Lower lobe of right lung (tissue), 2 donors: ENCODE data around the gene STIMATE. TPM values are rescaled to one million over a fixed set of nuclear protein-coding genes. Genes with fewer than 3 reads are reported as not detected.

Experiments used
- ATAC-seq, 2 donors: fragments of 200-7000 bp; cut with Tn5 transposase; one replicate each; pipeline ENCODE4 v1.9.1; 2020 to 2022; ENCODE audit warnings: mild to moderate bottlenecking in 2 of 2, moderate library complexity in 2 of 2
- DNase-seq: peaks from one replicate; pipeline ENCODE4 v3.0.0-alpha.2; 2020
- H3K27ac ChIP-seq: fragments of 200-600 bp; one replicate; pipeline ENCODE4 v1.8.0; 2022
- H3K27me3 ChIP-seq: fragments of 200-600 bp; one replicate; pipeline ENCODE4 v1.8.0; 2022; ENCODE audit warnings: low read depth
- H3K36me3 ChIP-seq: fragments of 200-600 bp; one replicate; pipeline ENCODE4 v1.8.0; 2022; ENCODE audit warnings: mild to moderate bottlenecking
- H3K4me1 ChIP-seq: fragments of 200-600 bp; one replicate; pipeline ENCODE4 v1.8.0; 2022
- H3K4me3 ChIP-seq: fragments of 200-600 bp; one replicate; pipeline ENCODE4 v1.8.0; 2022; ENCODE audit warnings: mild to moderate bottlenecking
- H3K9me3 ChIP-seq: fragments of 200-600 bp; one replicate; pipeline ENCODE4 v1.8.0; 2022
- intact Hi-C: fragments of 100-400 bp; cut with DNase I; formaldehyde crosslinking; loops from one replicate; pipeline ENCODE4 v1.11.0; 2022
- total RNA-seq: library from RNA; stranded (reverse); fragmentation: NEBNext Ultra II Directional; extraction: Animal tissue kit (Norgen Biotek cat#: 25700); gene quantifications from one replicate; pipeline ENCODE4 v1.2.1, GENCODE V29; 2021
- TF ChIP-seq, protein P1 (sequence below): fragments of 200-600 bp; IDR thresholded peaks from one replicate; pipeline ENCODE4 v1.8.0; 2022; ENCODE audit warnings: antibody characterized with exemption, mild to moderate bottlenecking
- donor health status: DM: no; HTN: yes; CAD: no; lungs with severe emphysema.

Gene STIMATE
- total RNA-seq, 1 donor from 2014 or later, result 42.4 TPM

DNA sequence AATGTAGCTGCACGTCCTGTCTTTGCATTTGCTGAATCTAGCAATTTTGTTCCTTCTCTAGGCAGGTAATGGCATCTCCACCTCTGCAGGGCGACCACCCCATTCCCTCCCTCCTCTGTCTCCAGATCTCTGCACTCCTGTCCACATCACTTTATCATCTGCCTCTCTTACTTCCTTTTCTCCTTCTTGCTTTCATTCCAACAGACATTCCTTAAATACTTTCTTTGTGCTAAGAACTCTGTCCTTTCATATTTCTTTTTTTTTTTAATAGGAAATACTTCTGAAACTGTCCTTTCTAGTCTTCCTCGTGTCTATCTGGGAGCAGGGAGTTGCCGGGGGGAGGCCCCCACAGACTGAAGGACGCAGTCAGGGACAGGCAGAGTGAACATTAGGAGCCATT, 95.5 kb downstream of the STIMATE start:
- Histone ChIP-seq H3K4me1 (no peaks in the 10 kb centered on the region), H3K27ac (no peak overlapping the region), H3K36me3 (no peaks in the 10 kb centered on the region), H3K4me3 (no peak overlapping the region), H3K9me3 (no peaks in the 10 kb centered on the region), H3K27me3 (no peaks in the 10 kb centered on the region)
- ATAC-seq, result no peak
- DNase-seq, result no peak
- TF ChIP-seq, protein P1, sequence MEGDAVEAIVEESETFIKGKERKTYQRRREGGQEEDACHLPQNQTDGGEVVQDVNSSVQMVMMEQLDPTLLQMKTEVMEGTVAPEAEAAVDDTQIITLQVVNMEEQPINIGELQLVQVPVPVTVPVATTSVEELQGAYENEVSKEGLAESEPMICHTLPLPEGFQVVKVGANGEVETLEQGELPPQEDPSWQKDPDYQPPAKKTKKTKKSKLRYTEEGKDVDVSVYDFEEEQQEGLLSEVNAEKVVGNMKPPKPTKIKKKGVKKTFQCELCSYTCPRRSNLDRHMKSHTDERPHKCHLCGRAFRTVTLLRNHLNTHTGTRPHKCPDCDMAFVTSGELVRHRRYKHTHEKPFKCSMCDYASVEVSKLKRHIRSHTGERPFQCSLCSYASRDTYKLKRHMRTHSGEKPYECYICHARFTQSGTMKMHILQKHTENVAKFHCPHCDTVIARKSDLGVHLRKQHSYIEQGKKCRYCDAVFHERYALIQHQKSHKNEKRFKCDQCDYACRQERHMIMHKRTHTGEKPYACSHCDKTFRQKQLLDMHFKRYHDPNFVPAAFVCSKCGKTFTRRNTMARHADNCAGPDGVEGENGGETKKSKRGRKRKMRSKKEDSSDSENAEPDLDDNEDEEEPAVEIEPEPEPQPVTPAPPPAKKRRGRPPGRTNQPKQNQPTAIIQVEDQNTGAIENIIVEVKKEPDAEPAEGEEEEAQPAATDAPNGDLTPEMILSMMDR, result no peak
- intact Hi-C loops, result no loop called here

DNA sequence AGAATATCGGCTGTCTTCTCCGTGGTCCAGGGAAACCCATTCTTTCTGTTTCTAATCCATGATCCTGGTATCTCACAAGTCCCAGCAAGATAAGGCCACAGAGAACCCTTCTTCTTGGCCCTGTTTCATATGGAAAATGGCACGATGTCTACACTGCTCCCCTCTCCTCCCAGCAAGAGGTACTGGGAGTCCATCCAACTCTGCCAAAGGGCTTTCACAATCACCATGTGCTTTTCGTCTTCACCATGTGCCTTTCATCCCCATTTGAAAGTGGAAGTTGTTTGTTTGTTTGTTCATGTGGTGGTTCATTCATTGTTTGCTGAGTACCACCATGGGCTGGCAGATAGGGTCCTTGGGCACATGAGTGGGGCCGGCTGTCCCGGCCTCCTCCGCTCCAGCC, 97.3 kb downstream of the STIMATE start:
- DNase-seq, result no peak
- H3K36me3 ChIP-seq, result no peaks in the 10 kb centered on the region
- no peaks in the 10 kb centered on the region for H3K27me3 ChIP-seq
- no peak overlapping the region for H3K27ac ChIP-seq
- TF ChIP-seq, protein P1, result no peak
- H3K9me3 ChIP-seq, result no peaks in the 10 kb centered on the region
- intact Hi-C loops, result no loop called here
- H3K4me3 ChIP-seq, result no peak overlapping the region
- H3K4me1 ChIP-seq, result no peaks in the 10 kb centered on the region
- ATAC-seq, result no peak

DNA sequence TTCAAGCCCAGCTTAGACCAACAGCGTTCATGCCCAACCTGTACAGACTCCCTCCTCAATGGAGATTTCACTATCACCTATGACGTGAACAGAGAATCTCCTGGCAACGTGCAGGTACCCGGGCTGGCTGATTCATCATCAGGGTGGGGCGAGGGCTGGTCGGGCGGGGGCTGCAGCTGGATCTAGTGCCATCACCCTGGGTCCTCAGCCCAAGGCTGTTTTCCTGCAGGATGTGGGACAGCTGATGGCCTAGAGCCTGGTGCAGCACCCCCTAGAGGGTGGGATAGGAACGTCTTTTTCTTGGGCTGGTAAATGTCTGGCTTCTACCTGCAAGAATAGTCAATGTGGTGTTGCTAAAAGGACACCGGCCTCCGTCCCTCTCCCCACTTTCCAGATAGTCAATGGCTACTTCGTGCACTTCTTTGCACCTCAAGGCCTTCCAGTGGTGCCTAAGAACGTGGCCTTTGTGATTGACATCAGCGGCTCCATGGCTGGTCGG, 98.3 kb downstream of the STIMATE start:
- Histone ChIP-seq H3K27ac (no peak overlapping the region), H3K4me1 (no peaks in the 10 kb centered on the region), H3K27me3 (no peaks in the 10 kb centered on the region), H3K4me3 (no peak overlapping the region), H3K36me3 (no peaks in the 10 kb centered on the region), H3K9me3 (no peaks in the 10 kb centered on the region)
- DNase-seq, result no peak
- TF ChIP-seq, protein P1, result peak; percentile 32
- peak; percentile 5 to 18 for ATAC-seq
- intact Hi-C loops, result no loop called here

DNA sequence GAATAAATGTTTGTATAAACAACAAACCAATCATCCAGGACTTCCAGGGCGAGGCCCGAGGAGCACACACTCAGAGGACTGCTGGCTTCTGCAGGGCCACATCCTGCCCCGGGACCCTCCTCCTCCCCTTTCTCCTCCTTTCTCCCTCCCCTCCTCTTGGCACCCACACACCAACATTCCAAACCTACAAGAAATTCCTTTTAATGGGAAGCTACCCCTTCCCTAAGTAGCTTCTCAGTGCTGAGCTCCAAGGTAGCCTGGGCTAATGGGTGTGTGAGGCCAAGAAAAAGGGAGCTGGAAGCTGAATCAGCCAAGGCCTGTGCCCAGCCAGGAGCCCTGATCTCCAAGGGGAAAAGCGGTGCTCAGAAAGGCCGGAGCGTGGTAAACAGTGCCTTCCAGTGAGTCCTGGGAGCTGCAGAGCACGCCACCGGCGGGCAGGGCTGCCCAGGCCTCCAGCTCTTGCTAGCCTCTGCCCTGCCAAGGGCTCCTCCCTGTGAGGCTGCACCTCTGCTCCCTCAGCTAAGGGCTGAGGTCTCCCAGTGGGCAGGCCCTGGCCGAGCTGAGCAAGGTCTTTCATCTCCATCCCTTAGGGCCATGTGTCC, 98.9 kb downstream of the STIMATE start:
- no peak for ATAC-seq

DNA sequence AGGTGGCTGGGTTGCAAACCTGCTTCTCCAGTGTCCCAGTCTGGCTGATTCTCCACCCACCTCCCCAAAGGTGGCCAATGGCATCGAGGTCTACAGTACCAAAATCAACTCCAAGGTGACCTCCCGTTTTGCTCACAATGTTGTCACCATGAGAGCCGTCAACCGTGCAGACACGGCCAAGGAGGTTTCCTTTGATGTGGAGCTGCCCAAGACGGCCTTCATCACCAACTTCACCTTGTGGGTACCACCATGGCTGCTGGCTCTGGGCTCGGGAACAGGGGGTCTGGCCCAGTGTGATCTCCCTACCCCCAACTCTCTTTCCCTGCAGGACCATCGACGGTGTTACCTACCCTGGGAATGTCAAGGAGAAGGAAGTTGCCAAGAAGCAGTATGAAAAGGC, 100.9 kb downstream of the STIMATE start:
- Histone ChIP-seq H3K4me3 (no peak overlapping the region), H3K9me3 (no peaks in the 10 kb centered on the region), H3K4me1 (no peaks in the 10 kb centered on the region), H3K36me3 (no peaks in the 10 kb centered on the region), H3K27ac (no peak overlapping the region), H3K27me3 (no peaks in the 10 kb centered on the region)
- intact Hi-C loops, result no loop called here
- no peak for ATAC-seq
- TF ChIP-seq, protein P1, result no peak
- DNase-seq, result no peak

More for the DNA sequence above, 98.9 kb downstream of the STIMATE start:
- intact Hi-C loops, result no loop called here
- DNase-seq, result no peak
- TF ChIP-seq, protein P1, result no peak
- Histone ChIP-seq H3K36me3 (no peaks in the 10 kb centered on the region), H3K9me3 (no peaks in the 10 kb centered on the region), H3K27ac (no peak overlapping the region), H3K4me3 (no peak overlapping the region), H3K27me3 (no peaks in the 10 kb centered on the region), H3K4me1 (no peaks in the 10 kb centered on the region)
